ENCODE results near the gene LRP2BP.

Gene LRP2BP

GRCh38 chr4:185358514-185358913 lies 37.2 kb downstream of the LRP2BP start:
- DNase-seq (ENCODE audit: low read depth): no peak

GRCh38 chr4:185357733-185358440 lies 37.8 kb downstream of the LRP2BP start:
- no peak for TF ChIP-seq CTCF (IDR thresholded peaks at IDR 0.05; ENCODE audit: insufficient read depth, low read depth, low read length, missing control alignments)
- H3K4me3 ChIP-seq (ENCODE audit: low read length): no peak overlapping the region
- no peak for DNase-seq (ENCODE audit: low read depth)

More at GRCh38 chr4:185358514-185358913, 37.2 kb downstream of the LRP2BP start:
- TF ChIP-seq CTCF (IDR thresholded peaks at IDR 0.05; ENCODE audit: insufficient read depth, low read depth, low read length, missing control alignments): no peak
- H3K4me3 ChIP-seq (ENCODE audit: low read length): no peak overlapping the region

GRCh38 chr4:185357211-185357610 lies 38.5 kb downstream of the LRP2BP start:
- no peak for DNase-seq (ENCODE audit: low read depth)
- TF ChIP-seq CTCF (IDR thresholded peaks at IDR 0.05; ENCODE audit: insufficient read depth, low read depth, low read length, missing control alignments): no peak
- no peak overlapping the region for H3K4me3 ChIP-seq (ENCODE audit: low read length)

- TF ChIP-seq CTCF (IDR thresholded peaks at IDR 0.05; ENCODE audit: insufficient read depth, low read depth, low read length, missing control alignments): no peak
- DNase-seq (ENCODE audit: low read depth): no peak
- H3K4me3 ChIP-seq (ENCODE audit: low read length): no peak overlapping the region
Observed at GRCh38 chr4:185352741-185353140, 43.0 kb downstream of the LRP2BP start.

- no peak for DNase-seq (ENCODE audit: low read depth)
Observed at GRCh38 chr4:185352202-185352601, 43.5 kb downstream of the LRP2BP start.

GRCh38 chr4:185351691-185352090 lies 44.0 kb downstream of the LRP2BP start:
- TF ChIP-seq CTCF (IDR thresholded peaks at IDR 0.05; ENCODE audit: insufficient read depth, low read depth, low read length, missing control alignments): no peak
- no peak overlapping the region for H3K4me3 ChIP-seq (ENCODE audit: low read length)
- no peak for DNase-seq (ENCODE audit: low read depth)

More at GRCh38 chr4:185352202-185352601, 43.5 kb downstream of the LRP2BP start:
- no peak overlapping the region for H3K4me3 ChIP-seq (ENCODE audit: low read length)
- TF ChIP-seq CTCF (IDR thresholded peaks at IDR 0.05; ENCODE audit: insufficient read depth, low read depth, low read length, missing control alignments): no peak

Data from epithelial cell of esophagus (primary cell).